Measurements from ENCODE around the gene RTN1.

GRCh38 chr14:59897757-59898383 is 27.3 kb upstream of the RTN1 start:
- TF ChIP-seq GATA2 (IDR thresholded peaks at IDR 0.05; ENCODE audit: low read depth, low read length) (no peak), GATA3 (IDR thresholded peaks at IDR 0.05; ENCODE audit: low read depth, low read length) (no peak)
